ENCODE data around the gene PTGES2.
A peak's percentile ranks its signal among the peaks of the same experiment; 100 is the strongest.

Gene PTGES2

GRCh38 chr9:128102861-128103588 is 24.5 kb downstream of the PTGES2 start:
- no peak for DNase-seq (ENCODE audit: low read depth in 2 of 2)

- DNase-seq (ENCODE audit: low read depth in 2 of 2), result no peak
Measured at GRCh38 chr9:128102196-128102595, 25.3 kb downstream of the PTGES2 start.

GRCh38 chr9:128101690-128102089 is 25.8 kb downstream of the PTGES2 start:
- no peak for DNase-seq (ENCODE audit: low read depth in 2 of 2)

- DNase-seq (ENCODE audit: low read depth in 2 of 2), result no peak
Measured at GRCh38 chr9:128101231-128101661, 26.3 kb downstream of the PTGES2 start.

- no peak for DNase-seq (ENCODE audit: low read depth in 2 of 2)
Measured at GRCh38 chr9:128100581-128100980, 26.9 kb downstream of the PTGES2 start.

GRCh38 chr9:128099932-128100491 is 27.5 kb downstream of the PTGES2 start:
- no peak for DNase-seq (ENCODE audit: low read depth in 2 of 2)

- DNase-seq (ENCODE audit: low read depth in 2 of 2), result no peak
Measured at GRCh38 chr9:128099231-128099931, 28.1 kb downstream of the PTGES2 start.

- peak; percentile 65 to 69 for DNase-seq (ENCODE audit: low read depth in 2 of 2)
Measured at GRCh38 chr9:128098297-128099230, 29.0 kb downstream of the PTGES2 start.

- DNase-seq (ENCODE audit: low read depth in 2 of 2), result no peak
Measured at GRCh38 chr9:128097543-128098296, 29.8 kb downstream of the PTGES2 start.

GRCh38 chr9:128096616-128097536 is 30.7 kb downstream of the PTGES2 start:
- no peak for DNase-seq (ENCODE audit: low read depth in 2 of 2)

GRCh38 chr9:128094950-128095544 is 32.5 kb downstream of the PTGES2 start:
- no peak for DNase-seq (ENCODE audit: low read depth in 2 of 2)

- DNase-seq (ENCODE audit: low read depth in 2 of 2), result peak; percentile 73 to 82
Measured at GRCh38 chr9:128094166-128094949, 33.2 kb downstream of the PTGES2 start.

GRCh38 chr9:128093011-128093410 is 34.5 kb downstream of the PTGES2 start:
- DNase-seq (ENCODE audit: low read depth in 2 of 2), result no peak

GRCh38 chr9:128092199-128092977 is 35.1 kb downstream of the PTGES2 start:
- no peak for DNase-seq (ENCODE audit: low read depth in 2 of 2)

GRCh38 chr9:128091571-128091970 is 36.0 kb downstream of the PTGES2 start:
- DNase-seq (ENCODE audit: low read depth in 2 of 2), result no peak

GRCh38 chr9:128091144-128091543 is 36.4 kb downstream of the PTGES2 start:
- no peak for DNase-seq (ENCODE audit: low read depth in 2 of 2)

- no peak for DNase-seq (ENCODE audit: low read depth in 2 of 2)
Measured at GRCh38 chr9:128089299-128089698, 38.2 kb downstream of the PTGES2 start.

Measured in stimulated activated CD4-positive, alpha-beta T cell treated with anti-CD3 and anti-CD28 coated beads, Interleukin-15, amount 100 ng/mL, for 48 hours (primary cell).